Neural progenitor cell (in vitro differentiated cells): Measurements from ENCODE around the gene LAG3. TPM values are rescaled to one million over a fixed set of nuclear protein-coding genes. Genes with fewer than 3 reads are reported as not detected.

Experiments
- DNase-seq: peaks from one replicate; pipeline ENCODE4 v3.0.0-alpha.2; 2016; ENCODE audit warnings: low spot score
- H2AFZ ChIP-seq: fragments of 200-600 bp; sonication (generic); replicated peaks from 2 replicates; pipeline ENCODE4 v1.6.1; 2016; ENCODE audit warnings: antibody characterized with exemption
- H3F3A ChIP-seq: fragments of 200-600 bp; sonication (generic); 2 replicates; pipeline ENCODE4 v1.6.1; 2016; ENCODE audit warnings: antibody characterized with exemption, low read depth
- H3K27ac ChIP-seq: fragments of 200-600 bp; sonication (generic); 2 replicates; pipeline ENCODE4 v1.5.1; 2016; ENCODE audit warnings: mild to moderate bottlenecking
- H3K27me3 ChIP-seq: fragments of 200-600 bp; sonication (generic); 2 replicates; pipeline ENCODE4 v1.6.1; 2016; ENCODE audit warnings: mild to moderate bottlenecking, moderate library complexity
- H3K36me3 ChIP-seq: fragments of 200-600 bp; sonication (generic); 2 replicates; pipeline ENCODE4 v1.5.1; 2016
- H3K4me1 ChIP-seq: fragments of 200-600 bp; sonication (generic); 2 replicates; pipeline ENCODE4 v1.6.1; 2016; ENCODE audit warnings: mixed run types
- H3K4me2 ChIP-seq: fragments of 200-600 bp; sonication (generic); 2 replicates; pipeline ENCODE4 v1.6.1; 2016
- H3K4me3 ChIP-seq: fragments of 200-600 bp; sonication (generic); 2 replicates; pipeline ENCODE4 v1.5.1; 2016
- H3K79me2 ChIP-seq: fragments of 200-600 bp; sonication (generic); 2 replicates; pipeline ENCODE4 v1.6.1; 2016; ENCODE audit warnings: low read depth
- H3K9ac ChIP-seq: fragments of 200-600 bp; sonication (generic); 2 replicates; pipeline ENCODE4 v1.6.1; 2016
- H3K9me3 ChIP-seq: fragments of 200-600 bp; sonication (generic); 2 replicates; pipeline ENCODE4 v1.5.1; 2016; ENCODE audit warnings: low read depth
- H4K20me1 ChIP-seq: fragments of 200-600 bp; sonication (generic); 2 replicates; pipeline ENCODE4 v1.6.1; 2016; ENCODE audit warnings: low read depth
- H3K27ac Mint-ChIP-seq: 3 replicates; pipeline ENCODE4 v1.8.0; 2021; ENCODE audit warnings: mixed read lengths
- H3K27me3 Mint-ChIP-seq: 2 replicates; pipeline ENCODE4 v1.8.0; 2022; ENCODE audit warnings: low read depth, mild to moderate bottlenecking, inconsistent platforms, moderate library complexity, mixed read lengths; ENCODE audit not compliant: insufficient read depth
- H3K36me3 Mint-ChIP-seq: 3 replicates; pipeline ENCODE4 v1.8.0; 2021; ENCODE audit warnings: mixed read lengths
- H3K4me1 Mint-ChIP-seq: 3 replicates; pipeline ENCODE4 v1.8.0; 2021; ENCODE audit warnings: mixed read lengths
- H3K4me3 Mint-ChIP-seq: 3 replicates; pipeline ENCODE4 v1.8.0; 2021; ENCODE audit warnings: mild to moderate bottlenecking, moderate library complexity, mixed read lengths
- H3K9me3 Mint-ChIP-seq: 3 replicates; pipeline ENCODE4 v1.8.0; 2020; ENCODE audit warnings: mixed read lengths
- EZH2 ChIP-seq: fragments of 200-600 bp; sonication (generic); IDR thresholded peaks from 2 replicates; pipeline ENCODE4 v1.6.1; 2017; ENCODE audit warnings: antibody characterized with exemption, mild to moderate bottlenecking, moderate library complexity
- EZH2phosphoT487 ChIP-seq: fragments of 200-600 bp; sonication (generic); IDR thresholded peaks from 2 replicates; pipeline ENCODE4 v1.6.1; 2017; ENCODE audit warnings: antibody characterized with exemption
- total RNA-seq: library from RNA; depleted of rRNA; stranded (reverse); fragments of >200 nt; gene quantifications from 2 replicates; pipeline ENCODE4 v1.2.3, GENCODE V29; 2015; ENCODE audit warnings: low replicate concordance
- TF ChIP-seq, protein P1 (sequence below): fragments of 200-600 bp; sonication (generic); IDR thresholded peaks from 2 replicates; pipeline ENCODE4 v1.5.1; 2017; ENCODE audit warnings: antibody characterized with exemption, mild to moderate bottlenecking

The LAG3 gene
- total RNA-seq, 1 donor from 2014 or later: 0.45 TPM

DNA sequence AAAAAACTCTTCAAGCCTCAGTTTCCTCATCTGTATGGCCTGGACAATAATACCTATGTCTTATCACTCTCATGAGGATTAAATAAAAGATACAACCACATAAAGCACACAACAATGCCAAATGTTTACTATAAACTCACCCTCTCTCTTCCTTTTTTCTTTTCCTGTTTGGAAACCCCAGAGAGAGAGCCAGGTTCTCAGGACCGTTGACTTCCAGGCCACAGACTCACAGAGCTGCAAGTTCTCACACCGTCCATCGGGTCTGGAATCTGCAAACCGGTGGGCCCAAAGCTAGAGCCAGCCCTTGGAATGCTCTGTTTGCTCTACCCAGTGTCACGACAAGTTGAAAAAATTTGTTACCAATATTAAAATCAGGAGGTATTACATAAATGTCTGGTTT, 12.4 kb downstream of the LAG3 start:
- no peak overlapping the region for H3K4me3 Mint-ChIP-seq
- Histone ChIP-seq H3K4me3 (no peak overlapping the region), H3K4me1 (peaks cover 40% of the 10 kb centered on the region), H3K36me3 (no peaks in the 10 kb centered on the region), H3K79me2 (no peaks in the 10 kb centered on the region), H3F3A (peaks cover 21% of the 10 kb centered on the region), H4K20me1 (no peaks in the 10 kb centered on the region), H3K27ac (no peak overlapping the region), H3K4me2 (no peak overlapping the region), H3K9me3 (no peaks in the 10 kb centered on the region), H2AFZ (no peak overlapping the region), H3K9ac (no peak overlapping the region), H3K27me3 (no peaks in the 10 kb centered on the region)
- TF ChIP-seq EZH2 (no peak), EZH2phosphoT487 (no peak)
- TF ChIP-seq, protein P1, sequence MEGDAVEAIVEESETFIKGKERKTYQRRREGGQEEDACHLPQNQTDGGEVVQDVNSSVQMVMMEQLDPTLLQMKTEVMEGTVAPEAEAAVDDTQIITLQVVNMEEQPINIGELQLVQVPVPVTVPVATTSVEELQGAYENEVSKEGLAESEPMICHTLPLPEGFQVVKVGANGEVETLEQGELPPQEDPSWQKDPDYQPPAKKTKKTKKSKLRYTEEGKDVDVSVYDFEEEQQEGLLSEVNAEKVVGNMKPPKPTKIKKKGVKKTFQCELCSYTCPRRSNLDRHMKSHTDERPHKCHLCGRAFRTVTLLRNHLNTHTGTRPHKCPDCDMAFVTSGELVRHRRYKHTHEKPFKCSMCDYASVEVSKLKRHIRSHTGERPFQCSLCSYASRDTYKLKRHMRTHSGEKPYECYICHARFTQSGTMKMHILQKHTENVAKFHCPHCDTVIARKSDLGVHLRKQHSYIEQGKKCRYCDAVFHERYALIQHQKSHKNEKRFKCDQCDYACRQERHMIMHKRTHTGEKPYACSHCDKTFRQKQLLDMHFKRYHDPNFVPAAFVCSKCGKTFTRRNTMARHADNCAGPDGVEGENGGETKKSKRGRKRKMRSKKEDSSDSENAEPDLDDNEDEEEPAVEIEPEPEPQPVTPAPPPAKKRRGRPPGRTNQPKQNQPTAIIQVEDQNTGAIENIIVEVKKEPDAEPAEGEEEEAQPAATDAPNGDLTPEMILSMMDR: no peak
- peaks cover 2% of the 10 kb centered on the region for H3K27me3 Mint-ChIP-seq
- no peaks in the 10 kb centered on the region for H3K9me3 Mint-ChIP-seq
- H3K27ac Mint-ChIP-seq: no peak overlapping the region
- no peaks in the 10 kb centered on the region for H3K36me3 Mint-ChIP-seq
- DNase-seq: no peak
- peaks cover 37% of the 10 kb centered on the region for H3K4me1 Mint-ChIP-seq

DNA sequence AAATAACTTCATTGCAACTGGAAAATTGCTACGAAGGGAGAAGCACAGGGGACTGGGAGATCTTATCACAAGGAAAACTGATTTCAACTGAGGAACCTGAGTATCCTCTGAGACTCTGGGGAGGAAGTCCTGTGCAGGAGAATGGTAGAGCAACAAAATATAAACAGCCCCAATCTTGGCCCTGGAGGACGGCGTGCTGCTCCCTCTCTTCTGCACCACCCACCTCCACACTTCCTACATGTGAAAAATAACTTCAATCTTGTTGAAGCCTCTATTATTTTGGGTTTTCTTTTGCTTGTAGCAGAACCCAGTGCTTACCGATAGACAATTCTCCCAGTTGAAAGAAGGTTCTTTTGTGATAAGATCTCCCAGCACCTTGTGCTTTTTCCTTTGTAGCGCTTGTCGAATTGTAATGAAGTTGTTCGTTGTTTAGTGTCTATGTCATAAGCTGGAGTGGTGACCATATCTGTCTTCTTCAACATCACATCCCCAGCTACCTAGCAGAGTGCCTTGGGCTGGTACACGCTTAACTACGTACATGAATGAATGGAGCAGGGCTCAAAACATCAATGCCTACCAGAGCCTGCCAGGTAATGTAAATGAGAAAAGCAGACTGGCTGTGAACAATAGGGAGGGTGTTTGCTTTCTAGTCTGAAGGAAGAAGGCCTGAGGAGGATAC, 14.2 kb downstream of the LAG3 start:
- peak overlapping the region; percentile 60 for H3K4me2 ChIP-seq
- peaks cover 32% of the 10 kb centered on the region for H3K4me1 Mint-ChIP-seq
- DNase-seq: peak; percentile 46
- H3K36me3 Mint-ChIP-seq: no peaks in the 10 kb centered on the region
- peaks cover 2% of the 10 kb centered on the region for H3K27me3 Mint-ChIP-seq
- H3K27ac ChIP-seq: no peak overlapping the region
- H3K79me2 ChIP-seq: no peaks in the 10 kb centered on the region
- TF ChIP-seq EZH2: no peak
- TF ChIP-seq EZH2phosphoT487: no peak
- TF ChIP-seq, protein P1: no peak
- H3K4me3 Mint-ChIP-seq: no peak overlapping the region
- H3K4me3 ChIP-seq: no peak overlapping the region
- no peaks in the 10 kb centered on the region for H3K27me3 ChIP-seq
- no peak overlapping the region for H3K9ac ChIP-seq
- H2AFZ ChIP-seq: peak overlapping the region; percentile 92
- peaks cover 15% of the 10 kb centered on the region for H3F3A ChIP-seq
- H3K4me1 ChIP-seq: peaks cover 30% of the 10 kb centered on the region
- H3K9me3 Mint-ChIP-seq: no peaks in the 10 kb centered on the region
- H4K20me1 ChIP-seq: no peaks in the 10 kb centered on the region
- H3K27ac Mint-ChIP-seq: peak overlapping the region; percentile 90
- H3K9me3 ChIP-seq: no peaks in the 10 kb centered on the region
- H3K36me3 ChIP-seq: no peaks in the 10 kb centered on the region

DNA sequence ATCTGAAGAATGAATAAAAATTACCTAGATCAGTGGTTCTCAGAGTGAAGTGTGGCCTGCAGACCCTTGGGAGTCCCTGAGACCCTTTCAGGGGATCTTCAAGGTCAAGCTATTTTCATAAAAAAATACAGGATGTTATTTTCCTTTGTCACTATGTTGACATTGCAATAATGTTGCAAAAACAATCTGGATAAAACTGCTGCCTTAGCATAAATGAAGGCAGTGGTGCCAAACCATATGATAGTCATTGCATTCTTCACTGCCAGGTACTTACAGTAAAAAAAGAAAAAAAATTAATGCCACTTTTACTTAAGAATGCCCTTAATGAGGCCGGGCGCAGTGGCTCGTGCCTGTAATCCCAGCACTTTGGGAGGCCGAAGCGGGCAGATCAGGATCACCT, 15.0 kb downstream of the LAG3 start:
- no peaks in the 10 kb centered on the region for H3K27me3 ChIP-seq
- no peak overlapping the region for H2AFZ ChIP-seq
- Mint-ChIP-seq H3K4me3 (no peak overlapping the region), H3K36me3 (no peaks in the 10 kb centered on the region), H3K27ac (no peak overlapping the region), H3K4me1 (peaks cover 39% of the 10 kb centered on the region), H3K9me3 (no peaks in the 10 kb centered on the region), H3K27me3 (peaks cover 4% of the 10 kb centered on the region)
- no peaks in the 10 kb centered on the region for H3K79me2 ChIP-seq
- no peaks in the 10 kb centered on the region for H4K20me1 ChIP-seq
- no peak overlapping the region for H3K9ac ChIP-seq
- no peak overlapping the region for H3K27ac ChIP-seq
- TF ChIP-seq EZH2phosphoT487: no peak
- no peaks in the 10 kb centered on the region for H3K36me3 ChIP-seq
- H3K4me2 ChIP-seq: peak overlapping the region; percentile 60
- DNase-seq: no peak
- no peak overlapping the region for H3K4me3 ChIP-seq
- H3K9me3 ChIP-seq: no peaks in the 10 kb centered on the region
- H3K4me1 ChIP-seq: peaks cover 33% of the 10 kb centered on the region
- H3F3A ChIP-seq: peaks cover 15% of the 10 kb centered on the region
